Endothelial cell of umbilical vein (primary cell): ENCODE measurements around the gene ALDH7A1. TPM values are rescaled to one million over a fixed set of nuclear protein-coding genes. Genes with fewer than 3 reads are reported as not detected.

Source experiments
- BruUV-seq: library from RNA; stranded (reverse); fragments of 400-500 nt; replicated peaks from 2 replicates; lab custom pipeline; 2021; lab: Mats Ljungman, UMichigan
- CTCF ChIA-PET: fragments of 300-600, 350-600 bp; sonication (Branson Sonifier 250); formaldehyde crosslinking; loops from one replicate; lab custom pipeline; 2021; ENCODE audit warnings: antibody characterized with exemption, inconsistent platforms; lab: Charles Lee
- POLR2A ChIA-PET: fragments of 300-600, 350-600 bp; sonication (Branson Sonifier 250); formaldehyde crosslinking; loops from one replicate; lab custom pipeline; 2021; ENCODE audit warnings: antibody characterized with exemption, inconsistent platforms; lab: Charles Lee
- DNase-seq: peaks from one replicate; pipeline ENCODE4 v3.0.0-alpha.2; 2011; ENCODE audit warnings: low read depth, low spot score
- FAIRE-seq: peaks from 2 replicates; lab custom pipeline; 2011; peaks lifted over from hg19 to GRCh38; lab: Jason Lieb, UNC
- H2AFZ ChIP-seq: 2 replicates; pipeline ENCODE4 v1.6.0; 2012; ENCODE audit warnings: low read depth, low read length, control low read depth, inconsistent platforms
- H3K27ac ChIP-seq: 2 replicates; pipeline ENCODE4 v1.5.1; 2011; ENCODE audit warnings: low read depth, mild to moderate bottlenecking, control low read depth, low read length, moderate library complexity; ENCODE audit not compliant: insufficient read depth
- H3K27me3 ChIP-seq, 2 experiments: 2 replicates each; pipeline versions ENCODE4 v1.6.0 to v1.6.1; 2011; ENCODE audit warnings: low read length in 2 of 2, mixed read lengths in 1 of 2; ENCODE audit not compliant: control insufficient read depth in 2 of 2, insufficient read depth in 2 of 2
- H3K36me3 ChIP-seq, 2 experiments: 2 replicates in 1 of 2; 3 replicates in 1 of 2; pipeline ENCODE4 v1.5.1; 2011; ENCODE audit warnings: low read length in 2 of 2, mild to moderate bottlenecking in 1 of 2, moderate library complexity in 1 of 2; ENCODE audit not compliant: control insufficient read depth in 2 of 2, insufficient read depth in 2 of 2; ENCODE audit errors: extremely low read depth in 1 of 2
- H3K4me1 ChIP-seq: 3 replicates; pipeline ENCODE4 v1.5.1; 2011; ENCODE audit warnings: mild to moderate bottlenecking, low read length; ENCODE audit not compliant: control insufficient read depth, insufficient read depth; ENCODE audit errors: extremely low read depth
- H3K4me2 ChIP-seq: 2 replicates; pipeline ENCODE4 v1.6.1; 2011; ENCODE audit warnings: low read length, control low read depth, mixed read lengths; ENCODE audit not compliant: insufficient read depth
- H3K4me3 ChIP-seq, 3 experiments: fragments of 200-600 bp in 1 of 3; sonication (generic), shearing (Covaris generic) in 1 of 3; replicated peaks in 1 of 3; 2 replicates each; pipeline ENCODE4 v1.5.1; 2011 to 2016; ENCODE audit warnings: control low read depth in 3 of 3, low read length in 3 of 3, mild to moderate bottlenecking in 2 of 3, inconsistent platforms in 1 of 3, low read depth in 1 of 3, moderate library complexity in 1 of 3; ENCODE audit not compliant: insufficient read depth in 1 of 3
- H3K79me2 ChIP-seq: 2 replicates; pipeline ENCODE4 v1.6.0; 2012; ENCODE audit warnings: low read length, inconsistent platforms; ENCODE audit not compliant: control insufficient read depth, insufficient read depth
- H3K9ac ChIP-seq: replicated peaks from 2 replicates; pipeline ENCODE3; 2011; ENCODE audit warnings: low read length, control low read depth; ENCODE audit not compliant: insufficient read depth; ENCODE audit errors: extremely low read depth
- H3K9me1 ChIP-seq: replicated peaks from 3 replicates; pipeline ENCODE4 v1.6.0; 2011; ENCODE audit warnings: mild to moderate bottlenecking, low read length; ENCODE audit not compliant: control insufficient read depth, insufficient read depth; ENCODE audit errors: extremely low read depth
- H3K9me3 ChIP-seq: replicated peaks from 2 replicates; pipeline ENCODE4 v1.5.1; 2012; ENCODE audit warnings: low read length, inconsistent platforms; ENCODE audit not compliant: control insufficient read depth, insufficient read depth
- H4K20me1 ChIP-seq: replicated peaks from 2 replicates; pipeline ENCODE3; 2011; ENCODE audit warnings: mild to moderate bottlenecking, low read length; ENCODE audit not compliant: control insufficient read depth, insufficient read depth; ENCODE audit errors: extremely low read depth
- CTCF ChIP-seq, 2 donors: IDR thresholded peaks; 1 replicate in 1 of 2; 2 replicates in 1 of 2; pipeline ENCODE4 v1.5.1; 2011; ENCODE audit warnings: low read length in 2 of 2, mild to moderate bottlenecking in 2 of 2, moderate library complexity in 2 of 2, control low read depth in 1 of 2, inconsistent platforms in 1 of 2, low read depth in 1 of 2; ENCODE audit not compliant: insufficient read depth in 1 of 2; ENCODE audit errors: extremely low read depth in 1 of 2
- FOS ChIP-seq: IDR thresholded peaks from 2 replicates; pipeline ENCODE4 v1.6.1; 2011; ENCODE audit warnings: mild to moderate bottlenecking, low read length, moderate library complexity, borderline replicate concordance; ENCODE audit not compliant: insufficient read depth
- GATA2 ChIP-seq: IDR thresholded peaks from 2 replicates; pipeline ENCODE4 v1.7.0; 2011; ENCODE audit warnings: low read depth, mild to moderate bottlenecking, moderate library complexity, mixed read lengths, low read length; ENCODE audit not compliant: insufficient read length, insufficient read depth
- JUN ChIP-seq: IDR thresholded peaks from 2 replicates; pipeline ENCODE4 v1.6.1; 2011; ENCODE audit warnings: borderline replicate concordance, low read depth; ENCODE audit not compliant: insufficient read length, insufficient read depth
- MAX ChIP-seq: IDR thresholded peaks from 2 replicates; pipeline ENCODE4 v1.6.1; 2011; ENCODE audit not compliant: insufficient read depth, insufficient read length
- MYC ChIP-seq: IDR thresholded peaks from one replicate; pipeline ENCODE4 v1.6.1; 2011; ENCODE audit warnings: mild to moderate bottlenecking, low read depth, low read length
- POLR2A ChIP-seq: IDR thresholded peaks from 2 replicates; pipeline ENCODE4 v1.6.1; 2012; ENCODE audit warnings: low read depth, mild to moderate bottlenecking, control low read depth, low read length
- POLR2AphosphoS5 ChIP-seq: IDR thresholded peaks from 2 replicates; pipeline ENCODE4 v1.6.1; 2012; ENCODE audit warnings: low read depth, mild to moderate bottlenecking, control low read depth, low read length, moderate library complexity; ENCODE audit not compliant: insufficient read depth
- dilution Hi-C: fragments of 300-500 bp; cut with MboI; formaldehyde crosslinking; loops from one replicate; pipeline ENCODE4 v1.15.0; 2019; ENCODE audit warnings: low sequenced_read_pairs; ENCODE audit not compliant: extremely low pct_ligation_motif_present
- intact Hi-C: fragments of 100-400 bp; cut with micrococcal nuclease; formaldehyde crosslinking; loops from one replicate; pipeline ENCODE4 v1.10.0; 2022
- polyA plus RNA-seq, 4 experiments: library from polyadenylated mRNA; depleted of rRNA in 3 of 4; stranded (reverse) in 3 of 4; unstranded in 1 of 4; fragments of >200 nt; gene quantifications; 2 replicates each; pipeline versions ENCODE4 v1.2.1 to v1.2.3, GENCODE V29; 2011 to 2012; ENCODE audit warnings: missing spikeins in 1 of 4
- total RNA-seq: library from RNA; stranded (reverse); gene quantifications from 2 replicates; pipeline ENCODE4 v1.2.3, GENCODE V29; 2021

ALDH7A1 gene
- total and polyA plus RNA-seq, 2 donors (not counting 3 experiments of a cell fraction or from before 2014, with no cell fraction given): 43.6 to 103 TPM

- H3K4me2 ChIP-seq: no peak overlapping the region
- TF ChIP-seq GATA2: no peak
- TF ChIP-seq MYC: no peak
- TF ChIP-seq POLR2A: no peak
- no peak for TF ChIP-seq FOS
- TF ChIP-seq CTCF (IDR thresholded peaks at IDR 0.05; ENCODE audit: extremely low read depth in 1 of 2, insufficient read depth in 1 of 2, low read depth in 1 of 2, low read length in 2 of 2): no peak
- no peak for TF ChIP-seq POLR2AphosphoS5
- no peak for TF ChIP-seq JUN
- no peak for TF ChIP-seq MAX
- H3K4me1 ChIP-seq: peaks cover 14% of the 10 kb centered on the region
- H3K27me3 ChIP-seq: peaks cover 5 to 13% of the 10 kb centered on the region in 2 experiments
- POLR2A ChIA-PET: no interaction called here
- no peak overlapping the region for H3K9ac ChIP-seq
- no peaks in the 10 kb centered on the region for H3K9me1 ChIP-seq
- H3K79me2 ChIP-seq: no peaks in the 10 kb centered on the region
- no peak for FAIRE-seq
- no peak overlapping the region for H3K27ac ChIP-seq
- CTCF ChIA-PET: no interaction called here
- DNase-seq: peak; percentile 26
- BruUV-seq: no TSS peak
- dilution Hi-C loops (no loop called here), intact Hi-C loops (no loop called here)
- no peak overlapping the region for H2AFZ ChIP-seq
- H3K36me3 ChIP-seq: no peaks in the 10 kb centered on the region
- H4K20me1 ChIP-seq: no peaks in the 10 kb centered on the region
- no peaks in the 10 kb centered on the region for H3K9me3 ChIP-seq
- no peak overlapping the region for H3K4me3 ChIP-seq
These were observed 88.9 kb downstream of the ALDH7A1 start for GRCh38 chr5:126506079-126506478.
